Measurements from ENCODE around the gene TEX14. TPM values are rescaled to one million over a fixed set of nuclear protein-coding genes. Genes with fewer than 3 reads are reported as not detected.

Gene TEX14
- total RNA-seq, 1 experiment from 2014 or later, result 0.89 TPM

DNA sequence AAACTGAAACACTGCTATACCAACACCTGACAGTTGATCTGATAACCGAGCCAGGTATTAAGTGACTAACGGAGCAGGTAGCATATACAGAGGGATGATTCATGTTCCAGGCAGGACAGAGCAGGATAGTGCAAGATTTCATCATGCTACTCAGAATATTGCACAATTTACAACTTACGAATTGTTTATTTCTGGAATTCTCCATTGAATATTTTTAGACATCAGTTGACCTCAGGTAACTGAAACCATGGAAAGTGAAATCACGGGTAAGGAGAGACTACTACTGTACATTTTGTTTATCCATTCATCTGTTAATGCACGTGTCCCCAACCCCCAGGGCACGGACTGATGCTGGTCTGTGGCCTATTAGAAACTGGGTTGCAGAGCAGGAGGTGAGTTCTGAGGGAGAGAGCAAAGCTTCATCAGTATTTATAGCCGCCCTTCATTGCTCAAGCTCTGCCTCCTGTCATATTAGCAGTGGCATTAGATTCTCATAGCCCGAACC lies 49.3 kb upstream of the TEX14 start:
- RAD21 ChIA-PET (ENCODE audit: low non-redundant PET in 1 of 2, low total read pairs in 2 of 2, uncharacterized antibody in 2 of 2, unreplicated experiment in 2 of 2), result no interaction called here
- H3K27ac ChIP-seq (ENCODE audit: low read depth, low read length), result no peak overlapping the region

More for the DNA sequence above, 49.3 kb upstream of the TEX14 start:
- Histone ChIP-seq H3K27me3 (ENCODE audit: insufficient read depth, low read length) (no peaks in the 10 kb centered on the region), H3K4me2 (ENCODE audit: low read length) (peak overlapping the region; percentile 13; the same call in 1 of the 2 replicates), H3K9me3 (ENCODE audit: control insufficient read depth in 1 of 2, insufficient read depth in 1 of 2, low read depth in 1 of 2, low read length in 2 of 2) (no peaks in the 10 kb centered on the region), H3K4me3 (replicated peaks in 1 of 2; ENCODE audit: low read depth in 1 of 2, low read length in 2 of 2) (no peak overlapping the region), H3K79me2 (ENCODE audit: insufficient read depth, low read length) (no peaks in the 10 kb centered on the region), H3K4me1 (ENCODE audit: control insufficient read depth in 1 of 2, insufficient read depth in 2 of 2, low read length in 2 of 2) (peaks cover 13 to 17% of the 10 kb centered on the region in 2 experiments), H3K9ac (ENCODE audit: low read length) (no peak overlapping the region), H2AFZ (ENCODE audit: low read depth, low read length, poor library complexity, severe bottlenecking) (no peak overlapping the region), H3K36me3 (ENCODE audit: control insufficient read depth in 1 of 2, insufficient read depth in 2 of 2, low read length in 2 of 2) (no peaks in the 10 kb centered on the region), H4K20me1 (ENCODE audit: insufficient read depth) (no peaks in the 10 kb centered on the region), H3K9me2 (ENCODE audit: insufficient read depth) (no peaks in the 10 kb centered on the region)
- CTCF ChIA-PET, result no interaction called here
- intact Hi-C loops (cut with micrococcal nuclease), result no loop called here
- BruUV-seq (replicated peaks), result no TSS peak
- POLR2A ChIA-PET, result no interaction called here
- DNase-seq (ENCODE audit: low read depth, low spot score) (peak; percentile 59), ATAC-seq (peak; percentile 63; the same call in 1 of the 2 replicates)
- TF ChIP-seq YY1 (IDR thresholded peaks at IDR 0.05; ENCODE audit: extremely low read depth, insufficient replicate concordance, low read depth, low read length), result no peak
- peak; percentile 81 for TF ChIP-seq CBX3 (IDR thresholded peaks at IDR 0.05; ENCODE audit: low read depth)
- TF ChIP-seq JUND (IDR thresholded peaks at IDR 0.05), result peak; percentile 79
- TF ChIP-seq CEBPB (IDR thresholded peaks at IDR 0.05; ENCODE audit: low read depth), result peak; percentile 100
- TF ChIP-seq, protein P1, sequence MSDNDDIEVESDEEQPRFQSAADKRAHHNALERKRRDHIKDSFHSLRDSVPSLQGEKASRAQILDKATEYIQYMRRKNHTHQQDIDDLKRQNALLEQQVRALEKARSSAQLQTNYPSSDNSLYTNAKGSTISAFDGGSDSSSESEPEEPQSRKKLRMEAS (IDR thresholded peaks at IDR 0.05), result peak; percentile 73
- no peak for TF ChIP-seq POLR2A (IDR thresholded peaks at IDR 0.05; ENCODE audit: borderline replicate concordance, extremely low read depth, insufficient read depth, insufficient read length)
- no peak for TF ChIP-seq TCF7L2 (IDR thresholded peaks at IDR 0.05; ENCODE audit: borderline replicate concordance, extremely low read depth, insufficient read depth, insufficient read length)
- no peak; the same call in 1 of the 2 replicates for TF ChIP-seq ELF1 (IDR thresholded peaks at IDR 0.05; ENCODE audit: borderline replicate concordance, low read depth)
- TF ChIP-seq ZNF274 (IDR thresholded peaks at IDR 0.05; ENCODE audit: low read depth, low read length), result no peak
- no peak for TF ChIP-seq EGR1 (IDR thresholded peaks at IDR 0.05; ENCODE audit: low read depth)
- peak; percentile 82 for TF ChIP-seq SP1 (IDR thresholded peaks at IDR 0.05; ENCODE audit: low read depth)
- TF ChIP-seq, protein P2, sequence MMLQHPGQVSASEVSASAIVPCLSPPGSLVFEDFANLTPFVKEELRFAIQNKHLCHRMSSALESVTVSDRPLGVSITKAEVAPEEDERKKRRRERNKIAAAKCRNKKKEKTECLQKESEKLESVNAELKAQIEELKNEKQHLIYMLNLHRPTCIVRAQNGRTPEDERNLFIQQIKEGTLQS (IDR thresholded peaks at IDR 0.05), result peak; percentile 88
- TF ChIP-seq, protein P3, sequence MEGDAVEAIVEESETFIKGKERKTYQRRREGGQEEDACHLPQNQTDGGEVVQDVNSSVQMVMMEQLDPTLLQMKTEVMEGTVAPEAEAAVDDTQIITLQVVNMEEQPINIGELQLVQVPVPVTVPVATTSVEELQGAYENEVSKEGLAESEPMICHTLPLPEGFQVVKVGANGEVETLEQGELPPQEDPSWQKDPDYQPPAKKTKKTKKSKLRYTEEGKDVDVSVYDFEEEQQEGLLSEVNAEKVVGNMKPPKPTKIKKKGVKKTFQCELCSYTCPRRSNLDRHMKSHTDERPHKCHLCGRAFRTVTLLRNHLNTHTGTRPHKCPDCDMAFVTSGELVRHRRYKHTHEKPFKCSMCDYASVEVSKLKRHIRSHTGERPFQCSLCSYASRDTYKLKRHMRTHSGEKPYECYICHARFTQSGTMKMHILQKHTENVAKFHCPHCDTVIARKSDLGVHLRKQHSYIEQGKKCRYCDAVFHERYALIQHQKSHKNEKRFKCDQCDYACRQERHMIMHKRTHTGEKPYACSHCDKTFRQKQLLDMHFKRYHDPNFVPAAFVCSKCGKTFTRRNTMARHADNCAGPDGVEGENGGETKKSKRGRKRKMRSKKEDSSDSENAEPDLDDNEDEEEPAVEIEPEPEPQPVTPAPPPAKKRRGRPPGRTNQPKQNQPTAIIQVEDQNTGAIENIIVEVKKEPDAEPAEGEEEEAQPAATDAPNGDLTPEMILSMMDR (IDR thresholded peaks at IDR 0.05 in 2 of 3, conservative IDR thresholded peaks at IDR 0.05 in 1 of 3; ENCODE audit: borderline replicate concordance in 1 of 3, insufficient read depth in 1 of 3, low read depth in 2 of 3, low read length in 2 of 3), result no peak
- peak; percentile 77 for TF ChIP-seq FOSL1 (IDR thresholded peaks at IDR 0.05; ENCODE audit: low read depth)
- TF ChIP-seq SRF (IDR thresholded peaks at IDR 0.05; ENCODE audit: low read depth), result no peak
- no peak for TF ChIP-seq EZH2phosphoT487 (IDR thresholded peaks at IDR 0.05; ENCODE audit: borderline replicate concordance)
- TF ChIP-seq SIN3A (IDR thresholded peaks at IDR 0.05; ENCODE audit: low read depth), result peak; percentile 75
- TF ChIP-seq, protein P4, sequence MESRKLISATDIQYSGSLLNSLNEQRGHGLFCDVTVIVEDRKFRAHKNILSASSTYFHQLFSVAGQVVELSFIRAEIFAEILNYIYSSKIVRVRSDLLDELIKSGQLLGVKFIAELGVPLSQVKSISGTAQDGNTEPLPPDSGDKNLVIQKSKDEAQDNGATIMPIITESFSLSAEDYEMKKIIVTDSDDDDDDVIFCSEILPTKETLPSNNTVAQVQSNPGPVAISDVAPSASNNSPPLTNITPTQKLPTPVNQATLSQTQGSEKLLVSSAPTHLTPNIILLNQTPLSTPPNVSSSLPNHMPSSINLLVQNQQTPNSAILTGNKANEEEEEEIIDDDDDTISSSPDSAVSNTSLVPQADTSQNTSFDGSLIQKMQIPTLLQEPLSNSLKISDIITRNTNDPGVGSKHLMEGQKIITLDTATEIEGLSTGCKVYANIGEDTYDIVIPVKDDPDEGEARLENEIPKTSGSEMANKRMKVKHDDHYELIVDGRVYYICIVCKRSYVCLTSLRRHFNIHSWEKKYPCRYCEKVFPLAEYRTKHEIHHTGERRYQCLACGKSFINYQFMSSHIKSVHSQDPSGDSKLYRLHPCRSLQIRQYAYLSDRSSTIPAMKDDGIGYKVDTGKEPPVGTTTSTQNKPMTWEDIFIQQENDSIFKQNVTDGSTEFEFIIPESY (IDR thresholded peaks at IDR 0.05; ENCODE audit: extremely low read depth, insufficient replicate concordance, low read length), result no peak
- TF ChIP-seq POLR2AphosphoS5 (IDR thresholded peaks at IDR 0.05; ENCODE audit: low read depth, low read length), result peak; percentile 56
